ENCODE measurements around the gene STK17B.

The STK17B gene

GRCh38 chr2:196183172-196183473 is 11.7 kb upstream of the STK17B start:
- no peak for TF ChIP-seq CTCF (IDR thresholded peaks at IDR 0.05; ENCODE audit: low read depth, low read length, poor library complexity, severe bottlenecking)
- TF ChIP-seq EZH2phosphoT487 (IDR thresholded peaks at IDR 0.05; ENCODE audit: borderline replicate concordance, low read length), result no peak
- H4K20me1 ChIP-seq (ENCODE audit: control insufficient read depth, insufficient read depth, low read depth, low read length), result no peaks in the 10 kb centered on the region
- peak overlapping the region; percentile 77 for H3K4me2 ChIP-seq (ENCODE audit: low read length)
- H3K27me3 ChIP-seq (ENCODE audit: control insufficient read depth, low read length), result no peaks in the 10 kb centered on the region
- no peaks in the 10 kb centered on the region for H3K9me3 ChIP-seq (ENCODE audit: control insufficient read depth, insufficient read depth, low read length)
- H3K27ac ChIP-seq (ENCODE audit: low read depth, low read length), result peak overlapping the region; percentile 88
- no peaks in the 10 kb centered on the region for H3K79me2 ChIP-seq (ENCODE audit: control insufficient read depth, low read length)
- peaks cover 53% of the 10 kb centered on the region for H3F3A ChIP-seq (ENCODE audit: control insufficient read depth, insufficient read depth)
- no peaks in the 10 kb centered on the region for H3K9me2 ChIP-seq (replicated peaks; ENCODE audit: control insufficient read depth, low read length)
- H3K36me3 ChIP-seq (ENCODE audit: control insufficient read depth, low read length), result no peaks in the 10 kb centered on the region; the same call in 1 of the 2 replicates
- peak overlapping the region; percentile 58 for H3K4me3 ChIP-seq (ENCODE audit: low read length)
- peaks cover 97% of the 10 kb centered on the region for H3K4me1 ChIP-seq (ENCODE audit: control insufficient read depth, low read length)

GRCh38 chr2:196182439-196183171 is 11.2 kb upstream of the STK17B start:
- H3K79me2 ChIP-seq (ENCODE audit: control insufficient read depth, low read length), result no peaks in the 10 kb centered on the region
- peak overlapping the region; percentile 88 for H3K27ac ChIP-seq (ENCODE audit: low read depth, low read length)
- peaks cover 97% of the 10 kb centered on the region for H3K4me1 ChIP-seq (ENCODE audit: control insufficient read depth, low read length)
- H3K36me3 ChIP-seq (ENCODE audit: control insufficient read depth, low read length), result no peaks in the 10 kb centered on the region; the same call in 1 of the 2 replicates
- no peaks in the 10 kb centered on the region for H3K9me3 ChIP-seq (ENCODE audit: control insufficient read depth, insufficient read depth, low read length)
- H4K20me1 ChIP-seq (ENCODE audit: control insufficient read depth, insufficient read depth, low read depth, low read length), result no peaks in the 10 kb centered on the region
- TF ChIP-seq EZH2phosphoT487 (IDR thresholded peaks at IDR 0.05; ENCODE audit: borderline replicate concordance, low read length) (no peak), CTCF (IDR thresholded peaks at IDR 0.05; ENCODE audit: low read depth, low read length, poor library complexity, severe bottlenecking) (no peak)
- peaks cover 55% of the 10 kb centered on the region for H3F3A ChIP-seq (ENCODE audit: control insufficient read depth, insufficient read depth)
- no peaks in the 10 kb centered on the region for H3K9me2 ChIP-seq (replicated peaks; ENCODE audit: control insufficient read depth, low read length)
- peak overlapping the region; percentile 58 for H3K4me3 ChIP-seq (ENCODE audit: low read length)
- peak overlapping the region; percentile 77 for H3K4me2 ChIP-seq (ENCODE audit: low read length)
- H3K27me3 ChIP-seq (ENCODE audit: control insufficient read depth, low read length), result no peaks in the 10 kb centered on the region

DNA sequence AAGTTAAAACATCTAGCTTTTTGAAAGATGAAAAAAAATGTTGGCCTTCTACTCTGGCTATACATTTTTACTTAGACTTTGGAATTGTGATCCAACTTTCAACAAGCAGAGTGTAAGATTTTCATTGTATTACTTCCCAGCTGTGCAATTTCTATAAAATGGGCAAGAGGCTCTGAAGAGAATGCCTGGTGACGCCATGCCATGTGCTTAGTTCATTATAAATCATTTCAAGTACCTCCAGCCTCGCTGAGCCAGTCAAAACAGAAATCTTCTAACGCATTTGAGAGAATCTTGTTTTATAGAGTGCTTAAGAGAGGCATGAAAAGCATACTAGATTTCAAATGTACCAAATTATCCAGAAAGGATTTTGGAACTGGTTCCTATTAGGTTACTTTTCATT is 10.1 kb upstream of the STK17B start:
- H3K79me2 ChIP-seq (ENCODE audit: control insufficient read depth, low read length), result peaks cover 2% of the 10 kb centered on the region; the same call in 1 of the 2 replicates
- H3K36me3 ChIP-seq (ENCODE audit: control insufficient read depth, low read length), result peaks cover 3% of the 10 kb centered on the region; the same call in 1 of the 2 replicates
- no peaks in the 10 kb centered on the region for H3K9me3 ChIP-seq (ENCODE audit: control insufficient read depth, insufficient read depth, low read length)
- no peaks in the 10 kb centered on the region for H4K20me1 ChIP-seq (ENCODE audit: control insufficient read depth, insufficient read depth, low read depth, low read length)
- peak overlapping the region; percentile 77 for H3K4me2 ChIP-seq (ENCODE audit: low read length)
- H3K4me3 ChIP-seq (ENCODE audit: low read length), result peak overlapping the region; percentile 6; the same call in 1 of the 2 replicates
- TF ChIP-seq CTCF (IDR thresholded peaks at IDR 0.05; ENCODE audit: low read depth, low read length, poor library complexity, severe bottlenecking) (no peak), EZH2phosphoT487 (IDR thresholded peaks at IDR 0.05; ENCODE audit: borderline replicate concordance, low read length) (no peak)
- H3K27me3 ChIP-seq (ENCODE audit: control insufficient read depth, low read length), result no peaks in the 10 kb centered on the region
- peak overlapping the region; percentile 88 for H3K27ac ChIP-seq (ENCODE audit: low read depth, low read length)
- peaks cover 97% of the 10 kb centered on the region for H3K4me1 ChIP-seq (ENCODE audit: control insufficient read depth, low read length)
- H3F3A ChIP-seq (ENCODE audit: control insufficient read depth, insufficient read depth), result peaks cover 65% of the 10 kb centered on the region
- no peaks in the 10 kb centered on the region for H3K9me2 ChIP-seq (replicated peaks; ENCODE audit: control insufficient read depth, low read length)
